ENCODE results near the gene NDE1. TPM values are rescaled to one million over a fixed set of nuclear protein-coding genes. Genes with fewer than 3 reads are reported as not detected.

NDE1 gene
- total RNA-seq, 1 donor from 2014 or later: 31.4 TPM

DNA sequence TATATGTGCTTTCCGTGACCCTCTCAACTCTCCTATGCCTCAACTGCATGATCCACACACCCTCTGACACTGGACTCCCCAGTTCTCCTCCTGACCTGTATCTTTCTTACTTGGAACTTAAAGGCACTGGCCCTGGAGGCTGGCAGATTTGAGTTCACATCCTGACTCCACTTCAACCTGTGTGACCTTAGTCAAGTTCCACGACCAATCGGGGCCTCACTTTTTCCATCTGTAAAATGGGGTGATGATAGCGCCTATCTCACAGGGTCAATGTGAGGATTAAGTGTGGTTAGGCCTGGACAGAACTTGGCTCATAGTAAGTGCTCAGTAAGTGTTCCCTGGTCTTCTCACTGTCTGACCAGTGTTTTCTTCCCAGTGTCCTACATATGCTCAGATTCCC lies 32.1 kb upstream of the NDE1 start:
- no peaks in the 10 kb centered on the region for H3K27me3 ChIP-seq (ENCODE audit: control insufficient read depth, insufficient read depth, low read length)
- TF ChIP-seq CTCF (IDR thresholded peaks at IDR 0.05; ENCODE audit: insufficient read depth, low read length, poor library complexity, severe bottlenecking): no peak
- H3K36me3 ChIP-seq (ENCODE audit: control insufficient read depth, insufficient read depth, low read length): peaks cover 2% of the 10 kb centered on the region

DNA sequence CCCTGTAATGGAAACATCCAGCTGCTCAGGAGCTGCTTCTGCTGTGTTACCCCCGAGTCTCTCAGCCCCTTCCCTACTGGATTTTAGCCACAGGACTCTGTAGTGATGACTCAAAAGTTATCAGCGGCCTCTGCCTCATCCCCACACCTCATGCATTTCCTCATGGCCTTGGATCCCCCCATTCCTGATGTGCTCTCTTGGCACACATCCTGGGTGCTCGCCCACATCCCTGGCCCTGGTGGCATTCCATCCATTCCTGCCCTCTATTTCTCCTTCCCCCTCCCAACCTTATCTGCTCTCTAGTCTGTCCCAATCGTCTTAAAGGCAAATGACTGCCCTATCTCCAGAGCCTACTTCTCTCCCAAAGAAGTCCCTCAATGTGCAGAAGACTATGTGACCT lies 31.7 kb upstream of the NDE1 start:
- peaks cover 2% of the 10 kb centered on the region for H3K36me3 ChIP-seq (ENCODE audit: control insufficient read depth, insufficient read depth, low read length)
- DNase-seq (ENCODE audit: low read depth): no peak
- no peak for TF ChIP-seq CTCF (IDR thresholded peaks at IDR 0.05; ENCODE audit: insufficient read depth, low read length, poor library complexity, severe bottlenecking)
- H3K4me3 ChIP-seq (ENCODE audit: low read depth, low read length): no peak overlapping the region
- H3K27me3 ChIP-seq (ENCODE audit: control insufficient read depth, insufficient read depth, low read length): no peaks in the 10 kb centered on the region

More for the DNA sequence above, 32.1 kb upstream of the NDE1 start:
- no peak for DNase-seq (ENCODE audit: low read depth)
- no peak overlapping the region for H3K4me3 ChIP-seq (ENCODE audit: low read depth, low read length)

DNA sequence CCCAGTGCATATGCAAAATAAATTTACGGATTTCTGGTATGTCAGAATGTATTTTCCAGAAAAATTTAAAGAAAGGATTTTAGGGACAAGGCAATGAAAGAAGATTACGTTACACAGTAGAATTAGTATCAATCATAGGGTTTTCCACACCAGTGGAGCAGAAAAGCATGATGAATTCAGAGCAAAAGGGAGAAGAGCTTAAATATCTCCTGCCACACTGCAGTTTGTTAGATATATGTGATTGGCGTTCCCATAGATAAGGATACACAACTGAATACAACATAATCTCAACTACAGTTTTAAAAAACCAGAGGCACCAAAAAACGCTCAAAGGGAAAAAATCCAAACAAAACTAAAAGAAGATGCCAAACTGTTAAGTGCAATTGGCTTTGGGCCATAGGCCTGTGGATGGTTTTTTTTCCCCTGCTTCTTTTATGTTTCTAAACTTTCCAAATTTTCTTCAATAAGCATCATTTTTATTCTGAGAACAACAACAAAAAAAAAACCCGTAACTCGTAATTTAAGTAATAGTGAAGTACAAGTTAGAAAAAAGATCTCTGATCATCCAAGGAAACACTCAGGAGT lies 29.3 kb upstream of the NDE1 start:
- peaks cover 2% of the 10 kb centered on the region for H3K36me3 ChIP-seq (ENCODE audit: control insufficient read depth, insufficient read depth, low read length)

DNA sequence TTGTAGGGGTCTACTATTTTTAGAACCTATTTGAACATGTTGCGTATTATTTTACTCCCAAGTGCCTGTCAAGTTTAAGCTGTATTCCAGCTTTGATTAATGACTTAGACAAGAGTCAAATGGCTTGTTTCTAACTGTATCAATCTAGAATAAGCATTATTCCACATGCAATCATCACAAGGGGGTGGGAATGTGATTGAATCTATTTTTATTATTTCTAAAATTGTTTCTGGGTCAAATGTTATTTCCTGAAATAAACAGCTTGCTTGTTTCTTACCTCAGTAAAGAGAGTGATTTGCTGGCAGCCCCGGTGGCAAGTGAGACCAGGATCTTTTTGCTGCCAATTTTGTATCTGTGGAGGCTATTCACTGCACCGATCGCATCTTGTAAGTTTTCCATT lies 28.6 kb upstream of the NDE1 start:
- no peak for TF ChIP-seq CTCF (IDR thresholded peaks at IDR 0.05; ENCODE audit: insufficient read depth, low read length, poor library complexity, severe bottlenecking)
- no peak overlapping the region for H3K4me3 ChIP-seq (ENCODE audit: low read depth, low read length)
- peaks cover 2% of the 10 kb centered on the region for H3K36me3 ChIP-seq (ENCODE audit: control insufficient read depth, insufficient read depth, low read length)
- no peak for DNase-seq (ENCODE audit: low read depth)
- H3K27me3 ChIP-seq (ENCODE audit: control insufficient read depth, insufficient read depth, low read length): no peaks in the 10 kb centered on the region

More for the DNA sequence above, 29.3 kb upstream of the NDE1 start:
- no peak overlapping the region for H3K4me3 ChIP-seq (ENCODE audit: low read depth, low read length)
- no peak for DNase-seq (ENCODE audit: low read depth)
- no peak for TF ChIP-seq CTCF (IDR thresholded peaks at IDR 0.05; ENCODE audit: insufficient read depth, low read length, poor library complexity, severe bottlenecking)
- H3K27me3 ChIP-seq (ENCODE audit: control insufficient read depth, insufficient read depth, low read length): no peaks in the 10 kb centered on the region

GRCh38 chr16:15621889-15622288 lies 28.2 kb upstream of the NDE1 start:
- no peak for DNase-seq (ENCODE audit: low read depth)
- Histone ChIP-seq H3K27me3 (ENCODE audit: control insufficient read depth, insufficient read depth, low read length) (no peaks in the 10 kb centered on the region), H3K36me3 (ENCODE audit: control insufficient read depth, insufficient read depth, low read length) (peaks cover 2% of the 10 kb centered on the region), H3K4me3 (ENCODE audit: low read depth, low read length) (no peak overlapping the region)
- TF ChIP-seq CTCF (IDR thresholded peaks at IDR 0.05; ENCODE audit: insufficient read depth, low read length, poor library complexity, severe bottlenecking): no peak

DNA sequence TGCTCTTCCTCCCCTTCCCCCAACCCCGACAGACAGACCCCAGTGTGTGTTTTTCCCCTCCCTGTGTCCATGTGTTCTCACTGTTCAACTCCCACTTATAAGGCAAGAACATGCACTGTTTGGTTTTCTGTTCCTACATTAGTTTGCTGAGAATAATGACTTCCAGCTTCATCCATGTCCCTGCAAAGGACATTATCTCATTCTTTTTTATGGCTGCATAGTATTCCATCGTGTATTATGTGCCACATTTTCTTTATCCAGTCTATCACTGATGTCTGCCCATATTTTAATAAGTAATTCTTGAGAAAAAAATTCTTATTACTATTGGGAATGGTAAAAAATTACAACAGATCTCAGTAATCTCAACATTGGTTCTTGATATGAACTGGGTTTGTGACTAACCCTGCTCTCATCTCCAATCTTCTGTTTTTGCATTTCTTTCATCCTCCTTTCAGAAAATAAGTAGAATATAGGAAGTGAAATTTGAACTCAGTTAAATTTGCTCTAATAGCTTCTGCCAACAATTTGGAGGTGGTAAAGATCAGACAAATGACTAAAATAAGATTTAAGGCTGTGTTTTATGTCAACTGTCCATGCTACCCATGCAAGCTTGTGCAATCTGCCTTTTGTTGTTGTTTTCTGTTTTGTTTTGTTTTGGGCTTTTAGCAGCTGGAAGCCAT lies 18.2 kb upstream of the NDE1 start:
- H3K27me3 ChIP-seq (ENCODE audit: control insufficient read depth, insufficient read depth, low read length): no peaks in the 10 kb centered on the region
- TF ChIP-seq CTCF (IDR thresholded peaks at IDR 0.05; ENCODE audit: insufficient read depth, low read length, poor library complexity, severe bottlenecking): no peak
- DNase-seq (ENCODE audit: low read depth): no peak
- H3K4me3 ChIP-seq (ENCODE audit: low read depth, low read length): no peak overlapping the region
- peaks cover 3% of the 10 kb centered on the region for H3K36me3 ChIP-seq (ENCODE audit: control insufficient read depth, insufficient read depth, low read length)

Measured in kidney epithelial cell (primary cell).